Endodermal cell (in vitro differentiated cells): ENCODE results near the gene UTP4. TPM values are rescaled to one million over a fixed set of nuclear protein-coding genes. Genes with fewer than 3 reads are reported as not detected.

ENCODE experiments used
- DNase-seq: peaks from one replicate; pipeline ENCODE4 v3.0.0-alpha.2; 2017
- H3K27ac ChIP-seq: 2 replicates; pipeline ENCODE4 v1.5.1; 2013; ENCODE audit warnings: mild to moderate bottlenecking, low read depth, low read length, moderate library complexity
- H3K27me3 ChIP-seq: 2 replicates; pipeline ENCODE4 v1.6.1; 2013; ENCODE audit warnings: mild to moderate bottlenecking, low read length, moderate library complexity; ENCODE audit not compliant: insufficient read depth, control insufficient read depth, poor library complexity, severe bottlenecking
- H3K36me3 ChIP-seq: 2 replicates; pipeline ENCODE4 v1.7.0; 2013; ENCODE audit warnings: mild to moderate bottlenecking, low read length, moderate library complexity; ENCODE audit not compliant: control insufficient read depth, insufficient read depth
- H3K4me1 ChIP-seq: one replicate; pipeline ENCODE4 v1.7.0; 2013; ENCODE audit warnings: low read length; ENCODE audit not compliant: control insufficient read depth, insufficient read depth
- H3K4me3 ChIP-seq: 2 replicates; pipeline ENCODE4 v1.5.1; 2013; ENCODE audit warnings: mild to moderate bottlenecking, low read length, moderate library complexity
- H3K9ac ChIP-seq: 2 replicates; pipeline ENCODE4 v1.6.1; 2013; ENCODE audit warnings: mild to moderate bottlenecking, low read length, moderate library complexity; ENCODE audit not compliant: poor library complexity, severe bottlenecking; ENCODE audit errors: extremely low read depth
- H3K9me3 ChIP-seq: 2 replicates; pipeline ENCODE4 v1.6.1; 2013; ENCODE audit warnings: mild to moderate bottlenecking, low read length, moderate library complexity; ENCODE audit not compliant: control insufficient read depth
- H3K27ac Mint-ChIP-seq: 2 replicates; pipeline ENCODE4 v1.8.0; 2020; ENCODE audit warnings: mixed read lengths
- H3K27me3 Mint-ChIP-seq: 2 replicates; pipeline ENCODE4 v1.8.0; 2021; ENCODE audit warnings: mild to moderate bottlenecking, mixed read lengths; ENCODE audit not compliant: insufficient read depth
- H3K36me3 Mint-ChIP-seq: 2 replicates; pipeline ENCODE4 v1.8.0; 2020; ENCODE audit warnings: low read depth, mixed read lengths
- H3K4me1 Mint-ChIP-seq: 2 replicates; pipeline ENCODE4 v1.8.0; 2020; ENCODE audit warnings: mixed read lengths
- H3K4me3 Mint-ChIP-seq: 2 replicates; pipeline ENCODE4 v1.8.0; 2020; ENCODE audit warnings: mild to moderate bottlenecking, moderate library complexity, mixed read lengths
- H3K9me3 Mint-ChIP-seq: 2 replicates; pipeline ENCODE4 v1.8.0; 2020; ENCODE audit warnings: mild to moderate bottlenecking, mixed read lengths
- WGBS, 2 experiments: methylation state at CpG; one replicate each; pipeline versions ENCODE4 v1.1.5 to v1.1.7; 2013; ENCODE audit warnings: missing lambda C conversion rate in 2 of 2, mixed read lengths in 1 of 2; ENCODE audit not compliant: insufficient coverage in 1 of 2, insufficient read length in 1 of 2; 5-methylcytosine and 5-hydroxymethylcytosine counted together
- total RNA-seq, 2 donors: library from RNA; stranded (reverse); fragmentation: NEBNext Ultra II Directional in 1 of 2; extraction: Animal tissue kit (Norgen Biotek cat#: 25700) in 1 of 2; gene quantifications; 2 replicates in 1 of 2; 3 replicates in 1 of 2; pipeline ENCODE4 v1.2.1, GENCODE V29; 2021
- TF ChIP-seq, protein P1 (sequence below): fragments of 200-600 bp; sonication (generic); conservative IDR thresholded peaks from 2 replicates; pipeline ENCODE4 v1.5.0; 2021; ENCODE audit warnings: antibody characterized with exemption, mild to moderate bottlenecking

UTP4 gene
- total RNA-seq, 2 donors from 2014 or later, result 44.1 to 45.3 TPM

DNA sequence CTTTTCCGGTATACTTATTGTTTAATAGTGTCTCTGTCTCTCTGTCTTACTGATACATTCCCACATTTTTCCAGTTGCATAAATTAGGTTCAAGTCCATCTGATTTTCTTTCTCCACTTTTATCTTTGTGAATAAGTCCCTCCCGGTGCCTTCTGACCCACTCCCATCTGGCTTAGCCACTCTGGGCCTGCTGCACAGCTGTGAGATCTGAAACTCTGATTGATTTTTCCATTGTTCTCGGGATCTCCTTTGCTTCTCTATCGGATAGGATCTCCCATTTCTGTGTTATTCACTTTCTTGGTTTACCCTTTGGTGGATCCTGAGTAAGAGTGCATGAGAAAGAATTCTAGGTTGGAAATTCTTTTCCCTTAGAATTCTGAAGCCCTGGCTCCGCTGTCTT lies 8.6 kb downstream of the UTP4 start:
- no peak overlapping the region for H3K4me3 Mint-ChIP-seq
- no peaks in the 10 kb centered on the region for H3K4me1 Mint-ChIP-seq
- no peak overlapping the region for H3K4me3 ChIP-seq
- no peaks in the 10 kb centered on the region for H3K4me1 ChIP-seq
- H3K36me3 ChIP-seq, result peaks cover 89% of the 10 kb centered on the region
- no peaks in the 10 kb centered on the region for H3K27me3 ChIP-seq
- DNase-seq, result no peak
- no peak overlapping the region for H3K9ac ChIP-seq
- no peak overlapping the region for H3K27ac Mint-ChIP-seq
- no peaks in the 10 kb centered on the region for H3K9me3 Mint-ChIP-seq
- H3K36me3 Mint-ChIP-seq, result peaks cover 74% of the 10 kb centered on the region
- no peaks in the 10 kb centered on the region for H3K9me3 ChIP-seq
- WGBS, 2 experiments, result 94 to 97% methylated on average over 3 to 5 of the region's 5 CpGs
- no peaks in the 10 kb centered on the region for H3K27me3 Mint-ChIP-seq
- no peak overlapping the region for H3K27ac ChIP-seq
- TF ChIP-seq, protein P1, sequence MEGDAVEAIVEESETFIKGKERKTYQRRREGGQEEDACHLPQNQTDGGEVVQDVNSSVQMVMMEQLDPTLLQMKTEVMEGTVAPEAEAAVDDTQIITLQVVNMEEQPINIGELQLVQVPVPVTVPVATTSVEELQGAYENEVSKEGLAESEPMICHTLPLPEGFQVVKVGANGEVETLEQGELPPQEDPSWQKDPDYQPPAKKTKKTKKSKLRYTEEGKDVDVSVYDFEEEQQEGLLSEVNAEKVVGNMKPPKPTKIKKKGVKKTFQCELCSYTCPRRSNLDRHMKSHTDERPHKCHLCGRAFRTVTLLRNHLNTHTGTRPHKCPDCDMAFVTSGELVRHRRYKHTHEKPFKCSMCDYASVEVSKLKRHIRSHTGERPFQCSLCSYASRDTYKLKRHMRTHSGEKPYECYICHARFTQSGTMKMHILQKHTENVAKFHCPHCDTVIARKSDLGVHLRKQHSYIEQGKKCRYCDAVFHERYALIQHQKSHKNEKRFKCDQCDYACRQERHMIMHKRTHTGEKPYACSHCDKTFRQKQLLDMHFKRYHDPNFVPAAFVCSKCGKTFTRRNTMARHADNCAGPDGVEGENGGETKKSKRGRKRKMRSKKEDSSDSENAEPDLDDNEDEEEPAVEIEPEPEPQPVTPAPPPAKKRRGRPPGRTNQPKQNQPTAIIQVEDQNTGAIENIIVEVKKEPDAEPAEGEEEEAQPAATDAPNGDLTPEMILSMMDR, result no peak

DNA sequence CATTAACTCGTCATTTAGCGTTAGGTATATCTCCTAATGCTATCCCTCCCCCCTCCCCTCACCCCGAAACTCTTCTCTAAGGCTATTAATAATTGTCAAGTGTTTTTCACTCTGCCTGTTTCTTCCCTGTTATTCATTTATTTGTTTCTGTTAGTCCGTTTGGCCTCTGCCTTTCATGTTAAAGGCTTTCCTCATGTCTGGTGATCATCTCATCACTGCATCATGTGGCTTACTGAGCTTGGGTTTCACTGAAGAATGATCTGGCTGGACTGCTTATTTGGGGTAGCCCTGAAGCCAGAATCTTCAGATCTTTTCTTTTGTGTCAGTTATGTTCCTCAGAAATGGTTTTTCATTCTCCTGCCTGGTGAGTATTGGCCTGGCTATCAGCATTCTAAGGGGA lies 9.5 kb downstream of the UTP4 start:
- no peaks in the 10 kb centered on the region for H3K27me3 ChIP-seq
- WGBS, 2 experiments, result 90 to 96% methylated on average over 2 to 3 of the region's 4 CpGs
- no peaks in the 10 kb centered on the region for H3K4me1 ChIP-seq
- H3K9me3 Mint-ChIP-seq, result no peaks in the 10 kb centered on the region
- H3K9me3 ChIP-seq, result no peaks in the 10 kb centered on the region
- H3K4me3 Mint-ChIP-seq, result no peak overlapping the region
- H3K4me3 ChIP-seq, result no peak overlapping the region
- no peaks in the 10 kb centered on the region for H3K4me1 Mint-ChIP-seq
- no peak for DNase-seq
- H3K36me3 ChIP-seq, result peaks cover 85% of the 10 kb centered on the region
- TF ChIP-seq, protein P1, result no peak
- H3K27ac ChIP-seq, result no peak overlapping the region
- H3K9ac ChIP-seq, result no peak overlapping the region
- H3K27ac Mint-ChIP-seq, result no peak overlapping the region
- H3K36me3 Mint-ChIP-seq, result peaks cover 74% of the 10 kb centered on the region
- H3K27me3 Mint-ChIP-seq, result no peaks in the 10 kb centered on the region

GRCh38 chr16:69143116-69143515 lies 10.7 kb downstream of the UTP4 start:
- H3K4me3 Mint-ChIP-seq, result no peak overlapping the region
- H3K27me3 Mint-ChIP-seq, result no peaks in the 10 kb centered on the region
- TF ChIP-seq, protein P1, result no peak
- H3K9me3 Mint-ChIP-seq, result no peaks in the 10 kb centered on the region
- no peak for DNase-seq
- no peaks in the 10 kb centered on the region for H3K27me3 ChIP-seq
- H3K36me3 ChIP-seq, result peaks cover 80% of the 10 kb centered on the region
- no peak overlapping the region for H3K9ac ChIP-seq
- no peak overlapping the region for H3K27ac ChIP-seq
- no peaks in the 10 kb centered on the region for H3K4me1 Mint-ChIP-seq
- WGBS, 2 experiments, result 94 to 96% methylated on average over 11 of the region's 11 CpGs
- H3K36me3 Mint-ChIP-seq, result peaks cover 70% of the 10 kb centered on the region
- no peaks in the 10 kb centered on the region for H3K4me1 ChIP-seq
- H3K9me3 ChIP-seq, result no peaks in the 10 kb centered on the region
- no peak overlapping the region for H3K4me3 ChIP-seq
- H3K27ac Mint-ChIP-seq, result no peak overlapping the region
